ENCODE data around the gene EXOC2. TPM values are rescaled to one million over a fixed set of nuclear protein-coding genes. Genes with fewer than 3 reads are reported as not detected.

The EXOC2 gene
- total RNA-seq, 2 experiments from 2014 or later: 22.5 to 24.8 TPM

DNA sequence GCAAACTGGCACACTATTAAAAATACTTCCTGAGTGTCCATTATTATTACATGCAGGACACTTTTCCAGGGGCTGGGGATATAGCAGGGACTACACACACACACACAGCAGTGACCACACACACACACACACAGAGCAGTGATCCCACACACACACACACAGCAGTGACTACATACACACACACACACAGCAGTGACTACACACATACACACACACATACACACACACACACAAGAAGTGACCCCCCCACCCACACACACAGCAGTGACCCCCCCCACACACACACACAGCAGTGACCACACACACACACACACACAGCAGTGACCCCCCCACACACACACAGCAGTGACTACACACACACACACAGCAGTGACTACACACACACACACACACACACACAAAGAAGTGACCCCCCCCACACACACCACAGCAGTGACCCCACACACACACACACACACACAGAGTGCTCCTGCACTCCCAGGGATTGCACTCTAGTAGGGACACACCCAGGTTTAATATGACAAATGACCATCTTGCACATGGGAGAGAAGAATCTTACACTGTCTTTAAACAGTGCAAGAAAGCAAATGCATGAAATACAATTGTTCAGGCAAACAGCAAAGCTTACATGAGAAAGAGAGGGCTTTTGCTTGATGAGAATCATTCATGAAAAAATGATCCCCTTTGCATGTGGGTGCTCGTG is 185.9 kb downstream of the EXOC2 start:
- no peaks in the 10 kb centered on the region for H3K79me2 ChIP-seq (ENCODE audit: insufficient read depth, low read depth, low read length)
- H3K4me1 ChIP-seq (ENCODE audit: insufficient read depth, low read length, poor library complexity, severe bottlenecking): peaks cover 3% of the 10 kb centered on the region
- intact Hi-C loops (cut with micrococcal nuclease; ENCODE audit: unreplicated experiment): no loop called here
- H3K27ac ChIP-seq (ENCODE audit: low read depth, low read length, poor library complexity, severe bottlenecking): no peak overlapping the region
- H3K36me3 ChIP-seq (ENCODE audit: insufficient read depth, low read length): no peaks in the 10 kb centered on the region
- no peak overlapping the region for H2AFZ ChIP-seq (ENCODE audit: low read length)
- H4K20me1 ChIP-seq (ENCODE audit: insufficient read depth, low read length): no peaks in the 10 kb centered on the region
- no peaks in the 10 kb centered on the region for H3K9me3 ChIP-seq (ENCODE audit: low read length)
- no TSS peak for BruUV-seq (replicated peaks)
- H3K4me2 ChIP-seq (ENCODE audit: low read length): no peak overlapping the region
- ChIA-PET POLR2A (interaction anchor here (0.7 to 0.8 kb wide), 2 partner anchors 19 to 43 kb away, joined by 5 read pairs; no protein-coding TSS in a partner anchor), CTCF (ENCODE audit: unreplicated experiment) (no interaction called here)
- TF ChIP-seq, protein P1, sequence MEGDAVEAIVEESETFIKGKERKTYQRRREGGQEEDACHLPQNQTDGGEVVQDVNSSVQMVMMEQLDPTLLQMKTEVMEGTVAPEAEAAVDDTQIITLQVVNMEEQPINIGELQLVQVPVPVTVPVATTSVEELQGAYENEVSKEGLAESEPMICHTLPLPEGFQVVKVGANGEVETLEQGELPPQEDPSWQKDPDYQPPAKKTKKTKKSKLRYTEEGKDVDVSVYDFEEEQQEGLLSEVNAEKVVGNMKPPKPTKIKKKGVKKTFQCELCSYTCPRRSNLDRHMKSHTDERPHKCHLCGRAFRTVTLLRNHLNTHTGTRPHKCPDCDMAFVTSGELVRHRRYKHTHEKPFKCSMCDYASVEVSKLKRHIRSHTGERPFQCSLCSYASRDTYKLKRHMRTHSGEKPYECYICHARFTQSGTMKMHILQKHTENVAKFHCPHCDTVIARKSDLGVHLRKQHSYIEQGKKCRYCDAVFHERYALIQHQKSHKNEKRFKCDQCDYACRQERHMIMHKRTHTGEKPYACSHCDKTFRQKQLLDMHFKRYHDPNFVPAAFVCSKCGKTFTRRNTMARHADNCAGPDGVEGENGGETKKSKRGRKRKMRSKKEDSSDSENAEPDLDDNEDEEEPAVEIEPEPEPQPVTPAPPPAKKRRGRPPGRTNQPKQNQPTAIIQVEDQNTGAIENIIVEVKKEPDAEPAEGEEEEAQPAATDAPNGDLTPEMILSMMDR (conservative IDR thresholded peaks at IDR 0.05; ENCODE audit: low read length): no peak
- no peak for TF ChIP-seq EZH2phosphoT487 (IDR thresholded peaks at IDR 0.05; ENCODE audit: borderline replicate concordance, low read depth, low read length)
- DNase-seq (ENCODE audit: low spot score): no peak
- no peaks in the 10 kb centered on the region for H3K9me2 ChIP-seq (ENCODE audit: insufficient read depth, low read length)
- no peak overlapping the region for H3K4me3 ChIP-seq (ENCODE audit: low read depth, low read length, poor library complexity, severe bottlenecking)

DNA sequence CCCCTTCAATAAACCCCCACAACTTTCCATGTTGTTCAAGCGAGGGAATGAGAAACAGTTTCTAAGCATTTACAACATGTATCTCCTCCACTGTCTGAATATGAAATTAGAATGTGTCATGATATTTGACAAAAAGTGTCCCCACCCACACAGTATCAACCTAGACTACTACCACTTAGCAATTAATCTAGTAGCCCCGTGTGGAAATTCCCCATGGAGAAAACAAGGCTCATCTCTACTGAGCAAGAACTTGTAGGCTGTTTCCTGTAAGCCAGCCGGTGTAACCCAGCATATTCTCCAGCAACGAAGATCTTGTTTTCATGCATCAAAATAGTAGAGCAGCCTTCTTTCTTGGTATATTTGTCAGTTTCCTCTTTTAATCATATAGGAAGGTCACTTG is 186.4 kb downstream of the EXOC2 start:
- Histone ChIP-seq H3K9me3 (ENCODE audit: low read length) (no peaks in the 10 kb centered on the region), H3K4me1 (ENCODE audit: insufficient read depth, low read length, poor library complexity, severe bottlenecking) (peaks cover 3% of the 10 kb centered on the region), H3K9me2 (ENCODE audit: insufficient read depth, low read length) (no peaks in the 10 kb centered on the region), H3K27ac (ENCODE audit: low read depth, low read length, poor library complexity, severe bottlenecking) (no peak overlapping the region), H3K79me2 (ENCODE audit: insufficient read depth, low read depth, low read length) (no peaks in the 10 kb centered on the region), H3K4me3 (ENCODE audit: low read depth, low read length, poor library complexity, severe bottlenecking) (no peak overlapping the region), H3K36me3 (ENCODE audit: insufficient read depth, low read length) (no peaks in the 10 kb centered on the region), H4K20me1 (ENCODE audit: insufficient read depth, low read length) (no peaks in the 10 kb centered on the region), H3K4me2 (ENCODE audit: low read length) (no peak overlapping the region), H2AFZ (ENCODE audit: low read length) (no peak overlapping the region)
- DNase-seq (ENCODE audit: low spot score): no peak
- ChIA-PET POLR2A (no interaction called here), CTCF (ENCODE audit: unreplicated experiment) (no interaction called here)
- intact Hi-C loops (cut with micrococcal nuclease; ENCODE audit: unreplicated experiment): no loop called here
- TF ChIP-seq EZH2phosphoT487 (IDR thresholded peaks at IDR 0.05; ENCODE audit: borderline replicate concordance, low read depth, low read length): no peak
- TF ChIP-seq, protein P1 (conservative IDR thresholded peaks at IDR 0.05; ENCODE audit: low read length): no peak
- no TSS peak for BruUV-seq (replicated peaks)

DNA sequence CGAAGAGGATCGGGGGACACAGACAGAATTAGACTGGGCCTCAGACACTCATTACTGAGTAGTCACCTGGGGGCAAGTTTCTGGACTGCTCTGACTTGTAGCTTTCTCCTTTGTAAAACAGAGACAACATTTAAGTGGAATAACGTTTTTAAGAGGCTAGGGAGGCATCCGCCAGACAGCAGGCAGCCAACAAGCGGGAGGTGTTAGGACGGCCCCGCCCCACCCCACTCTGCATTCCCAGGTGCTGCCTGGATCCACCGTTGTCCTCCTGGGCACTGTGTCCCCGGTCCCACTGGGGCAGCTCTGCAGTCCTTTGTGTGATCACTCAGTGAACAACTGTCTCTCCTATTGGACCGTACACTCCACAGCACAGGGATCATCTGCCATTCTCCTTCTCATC is 187.6 kb downstream of the EXOC2 start:
- CTCF ChIA-PET (ENCODE audit: unreplicated experiment): no interaction called here
- no peak overlapping the region for H3K4me2 ChIP-seq (ENCODE audit: low read length)
- no peak overlapping the region for H3K27ac ChIP-seq (ENCODE audit: low read depth, low read length, poor library complexity, severe bottlenecking)
- POLR2A ChIA-PET: no interaction called here
- no peaks in the 10 kb centered on the region for H3K9me3 ChIP-seq (ENCODE audit: low read length)
- no peak overlapping the region for H2AFZ ChIP-seq (ENCODE audit: low read length)
- no peaks in the 10 kb centered on the region for H3K36me3 ChIP-seq (ENCODE audit: insufficient read depth, low read length)
- H3K9me2 ChIP-seq (ENCODE audit: insufficient read depth, low read length): no peaks in the 10 kb centered on the region
- DNase-seq (ENCODE audit: low spot score): no peak
- H3K79me2 ChIP-seq (ENCODE audit: insufficient read depth, low read depth, low read length): no peaks in the 10 kb centered on the region
- peaks cover 3% of the 10 kb centered on the region for H3K4me1 ChIP-seq (ENCODE audit: insufficient read depth, low read length, poor library complexity, severe bottlenecking)
- intact Hi-C loops (cut with micrococcal nuclease; ENCODE audit: unreplicated experiment): no loop called here
- no peak for TF ChIP-seq EZH2phosphoT487 (IDR thresholded peaks at IDR 0.05; ENCODE audit: borderline replicate concordance, low read depth, low read length)
- TF ChIP-seq, protein P1 (conservative IDR thresholded peaks at IDR 0.05; ENCODE audit: low read length): no peak
- H4K20me1 ChIP-seq (ENCODE audit: insufficient read depth, low read length): no peaks in the 10 kb centered on the region
- H3K4me3 ChIP-seq (ENCODE audit: low read depth, low read length, poor library complexity, severe bottlenecking): no peak overlapping the region
- BruUV-seq (replicated peaks): no TSS peak

Data from OCI-LY7 (cell line).